Subcutaneous adipose tissue (tissue), 4 donors: ENCODE data around the gene CD82. TPM values are rescaled to one million over a fixed set of nuclear protein-coding genes. Genes with fewer than 3 reads are reported as not detected.

Experiments used
- total RNA-seq, 4 donors: library from RNA; depleted of rRNA; stranded (reverse); fragments of >200 nt; gene quantifications; one replicate each; pipeline ENCODE4 v1.1.0, GENCODE V29; 2016
- TF ChIP-seq, protein P1 (sequence below): fragments of 450-650 bp; IDR thresholded peaks from one replicate; pipeline ENCODE4 v1.5.1; 2016; ENCODE audit warnings: low read depth, mild to moderate bottlenecking, control low read depth, antibody characterized with exemption, moderate library complexity

Gene CD82
- total RNA-seq, 4 donors from 2014 or later = 9.0 to 19.4 (median 14.3) TPM

DNA sequence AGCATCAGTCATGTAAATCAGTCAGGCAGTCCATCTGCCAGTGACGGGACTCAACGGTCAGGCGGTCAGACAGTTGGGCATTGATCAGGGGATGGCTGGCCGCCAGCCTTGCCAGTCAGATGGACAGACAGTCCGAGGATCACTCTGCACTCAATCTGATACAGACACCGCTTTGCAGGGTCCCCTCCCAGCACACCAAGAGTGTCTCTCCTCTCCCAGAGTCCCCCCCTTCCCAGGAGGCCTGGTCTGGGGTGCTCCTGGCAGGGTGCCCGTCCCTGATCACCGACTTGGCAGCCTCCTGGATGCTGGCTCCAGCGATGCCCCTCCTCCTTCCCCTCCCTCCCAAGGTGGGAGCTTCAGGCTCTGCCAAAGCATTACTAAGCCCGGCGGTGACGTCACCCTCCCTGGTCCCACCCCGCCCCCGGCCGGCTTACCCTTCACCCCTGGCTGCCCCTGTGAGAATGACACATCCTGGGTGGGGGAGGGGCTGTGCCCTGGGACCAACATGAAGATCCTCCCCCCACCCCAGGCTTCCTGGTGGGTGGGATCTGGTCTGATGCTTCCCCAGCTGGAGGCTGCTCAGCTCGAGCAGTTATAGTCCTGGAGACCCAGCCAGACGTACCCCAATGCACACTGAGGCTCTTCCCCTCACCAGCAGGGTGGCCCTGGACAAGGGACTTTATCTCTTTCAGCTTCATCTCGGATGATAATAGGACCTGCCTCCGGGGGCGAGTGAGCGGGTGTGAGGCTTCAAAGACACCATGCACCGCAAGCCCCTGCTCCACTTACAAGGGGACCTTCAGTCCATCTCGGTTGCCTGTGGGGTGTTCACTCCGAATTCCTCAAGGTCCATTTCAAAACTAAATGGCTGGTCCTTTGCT is 69.2 kb downstream of the CD82 start:
- TF ChIP-seq, protein P1, sequence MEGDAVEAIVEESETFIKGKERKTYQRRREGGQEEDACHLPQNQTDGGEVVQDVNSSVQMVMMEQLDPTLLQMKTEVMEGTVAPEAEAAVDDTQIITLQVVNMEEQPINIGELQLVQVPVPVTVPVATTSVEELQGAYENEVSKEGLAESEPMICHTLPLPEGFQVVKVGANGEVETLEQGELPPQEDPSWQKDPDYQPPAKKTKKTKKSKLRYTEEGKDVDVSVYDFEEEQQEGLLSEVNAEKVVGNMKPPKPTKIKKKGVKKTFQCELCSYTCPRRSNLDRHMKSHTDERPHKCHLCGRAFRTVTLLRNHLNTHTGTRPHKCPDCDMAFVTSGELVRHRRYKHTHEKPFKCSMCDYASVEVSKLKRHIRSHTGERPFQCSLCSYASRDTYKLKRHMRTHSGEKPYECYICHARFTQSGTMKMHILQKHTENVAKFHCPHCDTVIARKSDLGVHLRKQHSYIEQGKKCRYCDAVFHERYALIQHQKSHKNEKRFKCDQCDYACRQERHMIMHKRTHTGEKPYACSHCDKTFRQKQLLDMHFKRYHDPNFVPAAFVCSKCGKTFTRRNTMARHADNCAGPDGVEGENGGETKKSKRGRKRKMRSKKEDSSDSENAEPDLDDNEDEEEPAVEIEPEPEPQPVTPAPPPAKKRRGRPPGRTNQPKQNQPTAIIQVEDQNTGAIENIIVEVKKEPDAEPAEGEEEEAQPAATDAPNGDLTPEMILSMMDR = no peak

DNA sequence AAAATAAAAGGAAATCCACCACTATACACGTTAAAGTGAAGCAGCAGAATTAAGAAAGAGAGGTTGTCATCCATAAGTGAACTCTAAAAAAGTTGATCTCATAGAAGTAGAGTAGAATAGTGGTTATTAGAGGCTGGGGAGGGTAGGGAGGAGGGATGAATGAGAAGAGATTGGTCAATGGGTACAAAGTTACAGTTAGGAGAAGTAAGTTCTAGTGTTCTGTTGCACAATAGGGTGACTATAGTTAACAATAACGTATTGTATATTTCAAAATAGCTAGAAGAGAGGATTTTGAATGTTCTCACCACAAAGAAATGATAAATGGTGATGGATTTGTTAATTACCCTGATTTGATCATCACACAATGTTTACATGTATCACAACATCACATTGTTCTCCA is 72.0 kb downstream of the CD82 start:
- TF ChIP-seq, protein P1 = no peak

- TF ChIP-seq, protein P1 = no peak
These were observed 72.6 kb downstream of the CD82 start for GRCh38 chr11:44638032-44638431.

DNA sequence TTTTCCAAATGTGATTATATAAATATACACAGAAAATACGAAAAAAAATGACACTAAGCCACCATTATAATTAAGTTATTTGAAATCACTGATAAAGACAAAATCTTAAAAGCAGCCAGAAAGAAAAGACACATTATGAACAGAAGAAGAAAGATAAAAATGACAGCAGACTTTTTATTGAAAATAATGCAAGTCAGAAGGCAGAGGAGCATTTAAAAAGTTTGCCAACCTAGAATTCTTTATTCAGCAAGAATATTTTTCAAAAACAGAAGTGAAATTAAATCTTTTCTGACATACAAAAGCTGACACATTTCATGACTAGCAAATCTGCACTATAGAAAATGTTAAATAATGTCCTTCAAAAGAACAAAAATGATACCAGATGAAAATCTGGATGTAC is 77.8 kb downstream of the CD82 start:
- TF ChIP-seq, protein P1 = no peak

GRCh38 chr11:44645827-44646226 is 80.4 kb downstream of the CD82 start:
- TF ChIP-seq, protein P1 = no peak

GRCh38 chr11:44648109-44648508 is 82.6 kb downstream of the CD82 start:
- TF ChIP-seq, protein P1 = no peak

DNA sequence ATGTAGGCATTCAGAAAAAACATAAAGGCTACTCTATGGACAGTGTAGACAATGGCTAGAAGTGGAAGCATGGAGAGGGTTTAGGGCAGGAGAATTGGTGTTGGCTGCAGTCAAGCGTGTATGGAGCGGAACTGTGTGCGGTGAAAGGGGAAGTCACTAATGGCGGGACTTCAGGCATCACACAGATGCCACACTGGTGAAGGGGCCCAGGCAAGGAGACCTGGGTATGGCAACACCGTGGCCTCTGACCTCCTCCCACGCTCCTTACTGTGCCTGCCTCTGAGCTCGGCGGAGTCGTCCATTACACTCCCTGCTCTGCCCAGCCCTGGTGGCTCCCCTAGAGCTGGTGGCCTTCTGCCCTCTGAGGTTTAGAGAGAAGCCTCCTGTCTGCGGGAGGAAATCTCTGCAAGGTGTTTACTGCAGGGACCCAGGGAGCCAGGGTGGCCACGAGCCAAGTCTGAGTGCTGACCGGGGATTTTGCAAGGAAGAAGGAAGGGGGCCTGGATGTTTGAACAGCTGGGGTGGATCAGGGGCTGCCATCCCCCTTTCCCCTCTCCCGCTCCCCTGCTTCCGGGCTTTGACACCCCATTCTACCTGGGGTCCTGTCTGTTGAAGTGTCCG is 86.2 kb downstream of the CD82 start:
- TF ChIP-seq, protein P1 = no peak
